H7 (cell line): ENCODE data around the gene ZCCHC14. TPM values are rescaled to one million over a fixed set of nuclear protein-coding genes. Genes with fewer than 3 reads are reported as not detected.
"Not testable (repeated sequence)": the region's sequence is repeated elsewhere in the genome, so short reads cannot be mapped to it uniquely, and the experiment has no call there.

Experiments
- DNase-seq: peaks from one replicate; pipeline ENCODE4 v3.0.0; 2012
- H3K27me3 ChIP-seq: 2 replicates; pipeline ENCODE4 v1.6.0; 2011; ENCODE audit warnings: mild to moderate bottlenecking, low read length; ENCODE audit not compliant: control insufficient read depth, insufficient read depth
- H3K36me3 ChIP-seq: replicated peaks from 2 replicates; pipeline ENCODE4 v1.5.1; 2011; ENCODE audit warnings: low read length; ENCODE audit not compliant: control insufficient read depth, insufficient read depth
- H3K4me3 ChIP-seq: 2 replicates; pipeline ENCODE4 v1.5.1; 2011; ENCODE audit warnings: low read depth, mild to moderate bottlenecking, control low read depth, low read length, moderate library complexity; ENCODE audit not compliant: insufficient read depth
- total RNA-seq: library from RNA; depleted of rRNA; stranded (reverse); fragments of >200 nt; shearing (Covaris generic); gene quantifications from 2 replicates; pipeline ENCODE4 v1.2.3, GENCODE V29; 2014

ZCCHC14 gene
- total RNA-seq, 1 experiment from 2014 or later = 13.3 TPM

DNA sequence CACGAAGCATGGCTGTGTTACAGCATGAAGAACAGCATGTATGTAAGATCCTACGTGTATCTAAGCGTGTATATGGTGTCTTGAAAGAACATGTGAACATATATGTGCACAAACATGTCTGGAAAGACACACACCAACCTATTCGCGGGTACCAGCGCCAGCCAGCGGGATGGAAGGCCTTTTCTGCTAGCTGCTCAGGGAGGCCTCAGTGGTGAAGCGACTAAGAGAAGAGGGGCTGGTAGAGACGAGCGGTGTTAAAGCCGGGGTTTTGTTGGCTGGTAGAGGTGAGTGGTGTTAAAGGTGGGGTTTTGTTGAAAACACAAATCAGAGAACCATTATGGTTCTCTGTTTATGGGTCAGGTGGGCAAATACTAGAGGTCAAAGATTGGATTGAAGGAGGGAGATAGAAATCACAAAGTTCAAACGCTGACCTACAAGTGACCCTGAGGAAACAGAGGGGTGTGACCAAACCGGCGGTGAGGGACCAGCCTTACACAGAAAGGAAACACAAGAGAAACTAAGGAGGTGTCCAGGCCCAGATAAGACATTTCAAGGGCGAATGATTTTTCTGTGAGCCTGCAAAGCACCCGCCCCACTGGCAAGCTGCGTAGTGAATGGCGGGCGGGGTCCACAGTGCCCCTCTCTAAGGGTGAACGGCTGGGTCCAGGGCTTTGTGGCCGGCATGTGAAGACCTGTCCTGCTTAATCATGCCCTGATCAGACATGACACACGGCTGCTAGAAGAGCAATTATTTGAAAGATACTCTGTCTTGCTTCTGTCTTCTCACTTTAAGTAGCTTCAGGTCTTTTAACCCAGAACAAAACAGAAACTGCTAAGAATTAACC is 8.1 kb downstream of the ZCCHC14 start:
- H3K27me3 ChIP-seq = no peaks in the 10 kb centered on the region
- no peak overlapping the region for H3K4me3 ChIP-seq
- H3K36me3 ChIP-seq = no peaks in the 10 kb centered on the region; the same call in 1 of the 2 replicates
- no peak for DNase-seq

DNA sequence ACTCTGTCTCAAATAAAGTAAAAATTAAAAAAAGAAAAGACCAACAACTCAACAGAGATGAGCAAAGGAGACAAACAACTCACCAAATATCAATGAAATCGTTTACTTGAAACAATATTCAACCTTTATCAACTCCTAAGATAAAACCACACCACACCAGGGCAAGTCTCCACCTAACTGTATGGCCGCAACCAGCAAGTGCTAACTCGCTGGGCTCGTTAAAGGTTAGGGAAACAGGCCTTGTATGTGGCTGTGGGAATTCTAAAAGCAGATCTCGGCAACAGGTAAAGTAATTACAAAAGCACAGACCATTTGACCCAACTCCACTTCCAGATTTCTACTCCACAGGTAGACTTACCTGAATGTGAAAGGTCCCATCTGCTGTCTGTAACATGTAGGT is 9.3 kb downstream of the ZCCHC14 start:
- DNase-seq = no peak
- Histone ChIP-seq H3K27me3 (no peaks in the 10 kb centered on the region), H3K36me3 (no peaks in the 10 kb centered on the region; the same call in 1 of the 2 replicates), H3K4me3 (no peak overlapping the region)

DNA sequence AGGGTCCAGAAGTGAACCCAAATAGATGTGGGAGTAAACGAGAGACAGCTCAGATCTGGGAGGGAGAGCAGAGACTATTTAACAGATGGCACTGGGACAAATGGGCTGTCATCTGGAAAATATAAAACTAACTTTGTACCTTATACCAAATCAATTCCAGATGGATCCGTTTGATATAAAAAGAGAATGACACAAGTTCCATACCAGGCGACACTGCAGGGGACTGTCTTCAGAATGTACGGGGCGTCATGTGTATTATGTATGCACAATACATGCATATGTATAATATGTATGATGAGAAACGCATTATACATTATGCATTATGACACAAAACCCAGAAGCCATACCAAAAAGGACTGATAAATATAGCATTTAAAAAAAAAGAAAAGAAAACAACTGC is 10.2 kb downstream of the ZCCHC14 start:
- DNase-seq, H3K4me3 ChIP-seq, H3K36me3 ChIP-seq, H3K27me3 ChIP-seq: not testable (repeated sequence)

DNA sequence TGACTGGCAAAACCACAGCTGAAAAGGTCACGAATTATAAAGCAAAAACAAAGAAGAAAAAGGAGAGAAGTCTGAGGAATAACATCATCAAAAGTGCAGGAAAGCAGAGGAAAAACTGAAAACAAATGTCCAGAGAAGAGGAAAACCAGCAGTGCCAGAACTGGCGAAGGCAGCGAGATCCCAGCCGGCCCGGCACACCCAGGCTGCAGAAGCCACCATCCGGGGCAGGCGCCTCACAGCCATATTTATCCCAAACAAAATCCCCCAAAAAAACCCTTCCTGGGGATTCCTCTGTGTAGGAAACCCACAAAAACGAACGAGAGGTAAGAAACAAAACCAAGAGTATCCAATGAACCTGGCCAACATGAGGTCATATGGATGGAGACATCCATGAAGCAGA is 10.6 kb downstream of the ZCCHC14 start:
- Histone ChIP-seq H3K36me3 (no peaks in the 10 kb centered on the region; the same call in 1 of the 2 replicates), H3K27me3 (no peaks in the 10 kb centered on the region), H3K4me3 (no peak overlapping the region)
- DNase-seq = no peak

DNA sequence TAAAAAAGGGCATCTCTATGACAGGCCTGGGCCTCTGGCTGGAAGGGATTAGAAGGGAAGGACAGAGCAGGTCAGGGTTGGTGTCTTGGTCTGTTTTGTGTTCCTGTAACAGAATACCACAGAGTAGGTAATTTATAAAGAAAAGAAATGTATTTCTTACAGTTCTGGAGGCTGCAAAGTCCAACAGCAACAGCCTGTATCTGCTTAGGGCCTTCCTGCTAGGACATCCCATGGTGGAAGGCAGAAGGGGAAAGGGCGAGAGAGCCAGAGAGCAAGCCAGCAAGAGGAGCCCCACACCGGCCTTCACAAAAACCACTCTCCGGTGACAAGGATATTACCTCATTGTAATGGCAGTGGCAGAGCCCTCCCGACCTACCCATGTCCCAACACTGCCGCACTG is 11.1 kb downstream of the ZCCHC14 start:
- not testable (repeated sequence) for H3K27me3 ChIP-seq, DNase-seq, H3K36me3 ChIP-seq, H3K4me3 ChIP-seq

DNA sequence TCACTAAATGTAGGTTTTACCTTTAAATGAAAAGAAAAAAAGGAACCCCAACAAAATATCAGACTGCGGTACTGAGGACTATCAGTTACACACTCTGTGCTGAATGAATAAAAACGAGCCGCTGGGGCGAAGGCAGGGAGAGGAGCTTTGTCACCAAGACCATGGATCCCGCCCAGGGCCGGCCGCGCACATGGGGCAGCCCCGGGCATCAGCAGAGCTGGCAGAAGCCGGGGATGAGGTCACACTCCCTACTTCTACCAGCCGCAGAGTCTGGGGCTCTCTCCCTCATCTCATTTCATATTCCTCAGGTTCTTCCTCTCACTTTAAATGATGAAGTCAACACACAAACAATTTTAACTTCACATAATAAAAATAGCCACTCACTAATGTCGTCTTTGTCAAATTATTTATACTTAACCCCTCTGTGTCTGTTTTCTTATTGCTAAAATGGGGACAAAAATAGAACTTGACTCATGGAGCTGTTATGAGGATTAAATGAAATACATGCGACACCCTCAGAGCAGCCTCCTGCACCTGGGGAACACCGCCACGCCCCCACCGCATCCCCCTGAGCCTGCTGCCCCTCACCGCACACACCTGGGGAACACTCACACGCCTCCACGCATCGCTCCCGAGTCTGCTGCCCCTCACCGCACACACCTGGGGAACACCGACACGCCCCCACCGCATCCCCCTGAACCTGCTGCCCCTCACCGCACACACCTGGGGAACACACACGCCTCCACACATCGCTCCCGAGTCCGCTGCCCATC is 15.4 kb downstream of the ZCCHC14 start:
- H3K27me3 ChIP-seq, H3K4me3 ChIP-seq, H3K36me3 ChIP-seq, DNase-seq: not testable (repeated sequence)

DNA sequence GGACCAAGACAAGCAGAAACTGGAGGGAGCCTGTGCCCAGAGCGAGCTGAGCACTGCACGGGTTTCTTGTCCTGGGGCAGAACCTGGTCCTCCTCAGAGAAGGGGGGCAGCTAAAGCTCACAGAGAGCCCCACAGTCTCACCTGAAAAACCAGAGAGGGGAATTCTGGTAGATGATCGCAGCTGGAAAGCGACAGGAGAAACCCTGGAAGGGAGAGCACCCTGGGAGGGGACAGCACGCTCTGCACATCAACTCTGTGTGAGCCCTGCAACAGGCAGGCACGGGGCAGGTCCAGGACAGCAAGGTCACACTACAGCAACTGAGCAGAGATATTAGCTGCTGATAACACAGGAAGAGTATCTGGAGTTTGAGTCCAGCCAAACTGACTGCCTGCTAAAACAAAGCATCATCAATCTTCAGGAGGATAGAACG is 18.2 kb downstream of the ZCCHC14 start:
- no peak for DNase-seq
- H3K36me3 ChIP-seq = no peaks in the 10 kb centered on the region; the same call in 1 of the 2 replicates
- no peaks in the 10 kb centered on the region for H3K27me3 ChIP-seq
- no peak overlapping the region for H3K4me3 ChIP-seq

DNA sequence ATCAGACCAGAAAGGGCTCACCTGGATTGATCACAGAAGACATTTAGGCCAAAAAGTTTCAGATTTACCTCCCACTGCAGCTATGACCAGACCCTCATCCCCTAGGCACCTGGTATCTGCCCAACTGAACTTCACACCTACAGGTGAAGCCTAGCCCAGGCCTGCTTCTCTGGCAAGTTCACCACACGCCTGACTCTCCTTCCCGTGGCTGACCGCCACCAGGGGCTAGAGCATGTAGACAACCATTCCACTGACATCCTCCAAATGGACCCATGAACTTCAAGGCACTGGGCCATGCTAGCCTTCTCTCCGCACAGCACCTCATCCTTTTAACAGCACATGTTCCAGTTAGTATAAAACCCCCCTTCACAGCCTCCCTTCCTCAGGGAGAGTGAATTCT is 18.8 kb downstream of the ZCCHC14 start:
- DNase-seq = no peak
- no peaks in the 10 kb centered on the region for H3K27me3 ChIP-seq

DNA sequence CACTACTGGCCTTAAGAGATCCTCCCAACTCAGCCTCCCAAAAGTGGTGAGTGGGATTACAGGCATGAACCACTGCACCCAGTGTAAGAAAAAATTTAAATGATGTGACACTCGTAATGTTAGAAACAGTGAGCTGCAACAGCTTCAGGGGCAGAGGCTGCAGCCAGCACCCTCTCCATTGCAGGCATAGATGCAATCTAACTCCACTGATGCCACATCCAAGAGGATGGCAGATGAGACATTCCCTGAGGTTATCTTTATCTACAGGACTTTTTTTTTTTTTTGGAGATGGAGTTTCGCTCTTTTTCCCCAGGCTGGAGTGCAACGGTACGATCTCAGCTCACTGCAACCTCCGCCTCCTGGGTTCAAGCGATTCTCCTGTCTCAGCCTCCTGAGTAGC is 19.9 kb downstream of the ZCCHC14 start:
- no peaks in the 10 kb centered on the region for H3K27me3 ChIP-seq
- no peak for DNase-seq
- H3K4me3 ChIP-seq = no peak overlapping the region
- no peaks in the 10 kb centered on the region; the same call in 1 of the 2 replicates for H3K36me3 ChIP-seq

More for the DNA sequence above, 18.8 kb downstream of the ZCCHC14 start:
- no peak overlapping the region for H3K4me3 ChIP-seq
- H3K36me3 ChIP-seq = no peaks in the 10 kb centered on the region; the same call in 1 of the 2 replicates

DNA sequence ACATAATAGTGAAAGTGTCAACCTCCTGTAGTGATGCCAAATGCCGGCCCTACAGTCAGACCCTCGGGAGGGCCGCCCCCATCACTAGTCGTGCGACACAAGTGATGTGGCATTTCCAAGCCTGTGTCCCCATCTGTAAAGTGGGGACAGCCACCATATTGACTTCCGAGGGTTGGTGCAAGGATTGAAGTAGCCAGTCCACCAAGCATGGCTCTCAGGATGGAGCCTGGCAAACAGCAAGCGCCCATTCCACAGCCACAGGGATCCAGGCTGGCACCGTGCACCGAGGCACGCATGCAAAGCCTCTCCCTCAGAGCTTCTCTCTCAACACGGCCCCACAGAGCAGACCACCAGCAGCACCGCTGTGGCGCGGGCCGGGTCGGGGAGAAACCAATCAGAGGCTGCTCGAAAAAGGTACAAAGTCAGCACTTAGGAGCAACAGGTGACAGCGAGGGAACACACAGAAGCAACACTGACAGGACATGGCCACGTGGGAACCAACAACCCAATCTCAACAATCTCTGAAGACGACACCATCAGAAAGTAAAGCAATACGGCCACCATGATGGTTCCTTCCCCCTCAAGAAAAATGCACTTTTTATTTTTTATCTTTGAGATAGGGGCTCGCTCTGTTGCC is 20.6 kb downstream of the ZCCHC14 start:
- no peak for DNase-seq
- no peaks in the 10 kb centered on the region for H3K27me3 ChIP-seq
- H3K36me3 ChIP-seq = no peaks in the 10 kb centered on the region; the same call in 1 of the 2 replicates
- H3K4me3 ChIP-seq = no peak overlapping the region

DNA sequence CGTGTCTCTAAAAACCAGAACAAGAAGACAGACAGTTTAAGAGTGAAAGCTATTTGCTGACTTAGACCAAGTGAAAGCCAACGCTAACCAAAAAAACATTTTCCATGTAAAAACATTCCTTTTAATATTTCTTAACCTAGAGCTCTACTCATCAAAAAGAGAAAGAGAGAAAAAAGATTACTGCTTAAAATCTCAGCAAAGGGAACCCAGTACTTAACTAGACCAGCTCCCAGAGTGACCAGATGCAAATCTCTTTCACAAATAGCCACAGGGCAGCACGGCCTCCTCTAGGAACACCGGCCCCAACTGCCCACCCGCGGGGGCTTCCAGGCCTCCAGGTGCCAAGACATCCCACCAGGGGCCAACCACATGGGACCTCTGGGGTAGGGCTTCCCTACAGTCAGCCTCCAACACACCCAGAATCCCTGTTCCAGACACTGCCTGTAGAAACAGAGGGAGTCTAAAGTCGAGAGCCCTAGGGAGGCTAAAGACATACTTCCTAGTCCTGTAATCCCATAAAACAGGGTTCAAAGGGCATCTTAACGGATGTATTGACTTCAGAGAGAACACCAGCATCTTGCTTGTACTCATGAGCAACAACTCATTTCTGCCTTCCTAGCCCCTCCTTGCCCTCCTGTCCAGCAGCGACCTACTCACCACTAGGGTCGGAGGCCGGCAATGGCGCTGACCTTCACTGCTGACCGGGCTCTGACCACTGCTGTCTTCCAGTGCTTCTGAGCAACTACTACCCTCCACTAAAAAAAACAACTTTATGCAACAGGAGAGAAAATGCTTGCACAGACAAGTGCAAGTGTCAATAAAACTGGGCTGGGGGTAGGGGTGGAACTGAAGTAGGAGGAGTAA is 21.3 kb downstream of the ZCCHC14 start:
- no peak for DNase-seq
- no peaks in the 10 kb centered on the region for H3K27me3 ChIP-seq
- no peak overlapping the region for H3K4me3 ChIP-seq
- H3K36me3 ChIP-seq = no peaks in the 10 kb centered on the region; the same call in 1 of the 2 replicates

DNA sequence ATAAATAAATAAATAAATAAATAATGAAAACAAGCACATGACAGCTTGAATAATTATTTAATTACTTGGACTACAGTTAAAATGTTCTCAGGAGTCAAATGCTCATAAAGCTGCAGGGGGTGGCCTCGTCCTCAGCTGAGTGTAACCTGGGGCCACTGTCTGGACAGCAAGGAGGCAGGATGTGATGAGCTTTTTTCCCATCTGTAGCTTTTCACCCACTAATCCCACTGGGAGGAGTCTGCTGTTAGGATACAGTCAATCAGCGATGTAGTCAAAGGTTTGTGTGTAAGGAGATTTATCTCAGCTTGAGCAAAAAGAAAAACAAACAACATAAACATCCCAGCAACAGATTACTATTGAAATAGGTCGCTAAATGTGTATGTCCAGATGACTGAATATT is 22.5 kb downstream of the ZCCHC14 start:
- no peaks in the 10 kb centered on the region for H3K27me3 ChIP-seq
- no peak overlapping the region for H3K4me3 ChIP-seq
- no peaks in the 10 kb centered on the region; the same call in 1 of the 2 replicates for H3K36me3 ChIP-seq
- no peak for DNase-seq

DNA sequence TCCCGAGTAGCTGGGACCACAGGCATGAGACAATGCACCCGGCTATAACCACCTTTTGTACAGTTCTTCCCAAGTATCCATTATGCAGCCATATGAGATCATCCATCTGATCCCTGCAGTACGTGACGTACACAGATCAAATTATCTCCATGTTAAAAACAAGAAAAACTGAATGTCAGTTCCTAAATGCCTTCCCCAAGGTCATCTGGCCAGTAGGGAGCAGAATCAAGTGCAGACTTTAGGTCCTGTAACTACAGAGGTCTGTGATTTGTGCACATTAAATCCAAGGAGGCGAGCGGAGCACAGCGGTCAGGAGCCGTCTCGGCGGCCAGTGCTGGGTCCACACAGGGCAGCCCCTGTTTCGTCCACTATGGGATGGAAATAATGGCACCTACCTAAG is 23.7 kb downstream of the ZCCHC14 start:
- Histone ChIP-seq H3K36me3 (no peaks in the 10 kb centered on the region; the same call in 1 of the 2 replicates), H3K4me3 (no peak overlapping the region), H3K27me3 (no peaks in the 10 kb centered on the region)
- DNase-seq = no peak

DNA sequence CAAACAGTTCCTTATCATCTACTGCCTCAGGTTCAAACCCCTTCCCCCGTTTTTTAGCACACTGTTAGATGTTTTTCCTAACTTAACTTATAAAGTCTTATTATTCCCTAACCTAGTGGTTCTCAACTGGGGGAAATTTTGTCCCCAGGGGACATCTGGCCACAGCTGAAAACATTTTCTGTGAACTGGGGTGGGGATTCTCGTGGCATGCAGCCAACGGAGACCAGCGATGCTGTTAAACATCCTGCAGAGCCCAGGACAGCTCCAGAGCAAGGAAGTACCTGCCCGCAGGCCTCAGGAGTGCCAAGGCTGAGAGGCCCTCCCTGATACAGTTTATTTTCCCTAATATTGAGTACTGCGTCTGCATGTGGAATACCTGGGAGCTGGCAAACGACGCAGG is 24.3 kb downstream of the ZCCHC14 start:
- Histone ChIP-seq H3K36me3 (no peaks in the 10 kb centered on the region; the same call in 1 of the 2 replicates), H3K4me3 (no peak overlapping the region), H3K27me3 (no peaks in the 10 kb centered on the region)
- no peak for DNase-seq
